GM12878 (cell line): ENCODE data around the gene PRDM15. TPM values are rescaled to one million over a fixed set of nuclear protein-coding genes. Genes with fewer than 3 reads are reported as not detected.

ENCODE experiments used
- ATAC-seq: fragments of 200-7000 bp; cut with Tn5 transposase; 3 replicates; pipeline ENCODE4 v1.9.1; 2020; ENCODE audit warnings: mild to moderate bottlenecking, moderate library complexity
- BruUV-seq: library from RNA; stranded (reverse); fragments of 400-500 nt; replicated peaks from 2 replicates; lab custom pipeline; 2021; lab: Mats Ljungman, UMichigan
- CTCF ChIA-PET: fragments of 300-600 bp; sonication (Branson Sonifier 250); formaldehyde crosslinking; extraction: SDS; loops from one replicate; lab custom pipeline; 2021; ENCODE audit warnings: inconsistent platforms; lab: Yijun Ruan, JAX
- POLR2A ChIA-PET: fragments of 350-600 bp; formaldehyde crosslinking; extraction: SDS; loops from one replicate; lab custom pipeline; 2021; ENCODE audit warnings: inconsistent platforms; lab: Charles Lee
- RAD21 ChIA-PET: fragments of 300-600 bp; sonication (Branson Sonifier 250); formaldehyde crosslinking; loops from one replicate; lab custom pipeline; 2023; ENCODE audit warnings: antibody characterized with exemption; ENCODE audit not compliant: unreplicated experiment; lab: Charles Lee
- SMC1A ChIA-PET: fragments of 300-600 bp; sonication (Branson Sonifier 250); formaldehyde crosslinking; loops from one replicate; lab custom pipeline; 2023; ENCODE audit not compliant: unreplicated experiment, uncharacterized antibody; lab: Charles Lee
- DNase-seq: peaks from one replicate; pipeline ENCODE4 v3.0.0-alpha.2; 2011; ENCODE audit warnings: low read depth, low spot score
- FAIRE-seq: peaks from 3 replicates; lab custom pipeline; 2011; peaks lifted over from hg19 to GRCh38; lab: Jason Lieb, UNC
- H2AFZ ChIP-seq: 2 replicates; pipeline ENCODE4 v1.6.0; 2011; ENCODE audit warnings: low read depth, low read length, control low read depth; ENCODE audit not compliant: control insufficient read depth
- H3K27ac ChIP-seq: 2 replicates; pipeline ENCODE4 v1.5.1; 2011; ENCODE audit warnings: control low read depth; ENCODE audit not compliant: control insufficient read depth, insufficient read depth
- H3K27me3 ChIP-seq, 2 experiments: replicated peaks in 1 of 2; 2 replicates each; pipeline versions ENCODE4 v1.6.0 to v1.6.1; 2011; ENCODE audit warnings: low read length in 1 of 2; ENCODE audit not compliant: control insufficient read depth in 2 of 2, insufficient read depth in 2 of 2
- H3K36me3 ChIP-seq, 2 experiments: 2 replicates each; pipeline ENCODE4 v1.5.1; 2011; ENCODE audit warnings: low read length in 1 of 2; ENCODE audit not compliant: control insufficient read depth in 2 of 2, insufficient read depth in 2 of 2
- H3K4me1 ChIP-seq: 2 replicates; pipeline ENCODE4 v1.6.1; 2011; ENCODE audit warnings: mild to moderate bottlenecking, low read length, moderate library complexity, mixed read lengths; ENCODE audit not compliant: control insufficient read depth, insufficient read depth
- H3K4me2 ChIP-seq: 2 replicates; pipeline ENCODE4 v1.6.0; 2011; ENCODE audit warnings: control low read depth; ENCODE audit not compliant: control insufficient read depth, insufficient read depth
- H3K4me3 ChIP-seq: fragments of 200-600 bp; sonication (generic); 2 replicates; pipeline ENCODE4 v1.5.1; 2016
- H3K79me2 ChIP-seq: 2 replicates; pipeline ENCODE4 v1.6.0; 2011; ENCODE audit warnings: low read length; ENCODE audit not compliant: control insufficient read depth, insufficient read depth
- H3K9ac ChIP-seq: 2 replicates; pipeline ENCODE4 v1.8.0; 2011; ENCODE audit warnings: low read length, control low read depth, mixed read lengths; ENCODE audit not compliant: control insufficient read depth, insufficient read depth
- H3K9me3 ChIP-seq: replicated peaks from 3 replicates; pipeline ENCODE4 v1.5.1; 2011; ENCODE audit warnings: mild to moderate bottlenecking, low read length; ENCODE audit not compliant: control insufficient read depth, insufficient read depth
- H4K20me1 ChIP-seq: 2 replicates; pipeline ENCODE4 v1.6.0; 2011; ENCODE audit not compliant: control insufficient read depth, insufficient read depth
- CBX5 ChIP-seq: sonication (generic); IDR thresholded peaks from 2 replicates; pipeline ENCODE4 v1.6.1; 2016; ENCODE audit warnings: low read depth, moderate library complexity, mild to moderate bottlenecking, inconsistent platforms
- EGR1 ChIP-seq, 2 experiments: IDR thresholded peaks; 1 replicate in 1 of 2; 2 replicates in 1 of 2; pipeline ENCODE4 v1.6.1; 2011 to 2012; ENCODE audit warnings: low read depth in 2 of 2, low read length in 2 of 2, borderline replicate concordance in 1 of 2, mild to moderate bottlenecking in 1 of 2, moderate library complexity in 1 of 2
- GATAD2B ChIP-seq: fragments of 450-650 bp; conservative IDR thresholded peaks from 2 replicates; pipeline ENCODE4 v1.6.1; 2017; ENCODE audit warnings: low read depth, mild to moderate bottlenecking, moderate library complexity
- NFYB ChIP-seq: IDR thresholded peaks from 2 replicates; pipeline ENCODE4 v1.6.1; 2011; ENCODE audit warnings: low read depth, mild to moderate bottlenecking, low read length, improper control_type of control experiment, moderate library complexity; ENCODE audit not compliant: insufficient read depth
- PAX8 ChIP-seq: fragments of 450-650 bp; IDR thresholded peaks from 2 replicates; pipeline ENCODE4 v1.6.1; 2017; ENCODE audit warnings: mild to moderate bottlenecking, moderate library complexity
- RFX5 ChIP-seq: IDR thresholded peaks from 2 replicates; pipeline ENCODE4 v1.6.1; 2011; ENCODE audit warnings: low read depth, low read length, improper control_type of control experiment
- SMAD1 ChIP-seq: fragments of 450-650 bp; IDR thresholded peaks from 2 replicates; pipeline ENCODE4 v1.6.1; 2018; ENCODE audit warnings: mild to moderate bottlenecking, low read depth; ENCODE audit not compliant: partially characterized antibody
- SMARCA5 ChIP-seq: fragments of 450-650 bp; IDR thresholded peaks from 2 replicates; pipeline ENCODE4 v1.6.1; 2017; ENCODE audit warnings: mild to moderate bottlenecking
- SP1 ChIP-seq: IDR thresholded peaks from one replicate; pipeline ENCODE4 v1.6.1; 2011; ENCODE audit warnings: low read depth, low read length
- STAT3 ChIP-seq: IDR thresholded peaks from 2 replicates; pipeline ENCODE4 v1.6.1; 2011; ENCODE audit warnings: low read depth, low read length, improper control_type of control experiment
- SUPT20H ChIP-seq: IDR thresholded peaks from 2 replicates; pipeline ENCODE4 v1.6.1; 2011; ENCODE audit warnings: low read depth, mild to moderate bottlenecking, low read length, moderate library complexity, borderline replicate concordance; ENCODE audit not compliant: control insufficient read depth
- WGBS: methylation state at CpG from one replicate; pipeline ENCODE4 v1.1.6; 2016; ENCODE audit warnings: low lambda C conversion rate; ENCODE audit not compliant: insufficient replicate concordance, insufficient coverage; ENCODE audit errors: missing lambda C conversion rate; 5-methylcytosine and 5-hydroxymethylcytosine counted together
- in situ Hi-C: fragments of 300-500 bp; cut with MboI; formaldehyde crosslinking; loops from 9 replicates; pipeline ENCODE4 v1.14.3; 2018; ENCODE audit warnings: mixed read lengths
- intact Hi-C: fragments of 100-400 bp; cut with micrococcal nuclease; formaldehyde crosslinking; loops from one replicate; pipeline ENCODE4 v1.14.2; 2022; ENCODE audit not compliant: unreplicated experiment
- polyA plus RNA-seq, 11 experiments: library from polyadenylated mRNA; depleted of rRNA in 4 of 11; unstranded in 6 of 11; stranded (reverse) in 5 of 11; fragments of >200 nt; fragmentation: Nextera tagmentation in 4 of 11; fragmentation: Illumina TruSeq in 1 of 11; extraction: Ambion mirVana in 4 of 11; extraction: Trizol in 1 of 11; gene quantifications; 1 replicate in 1 of 11; 2 replicates in 10 of 11; pipeline versions ENCODE4 v1.2.1 to v1.2.3, GENCODE V29; 2011 to 2016; ENCODE audit warnings: inconsistent platforms in 2 of 11, missing spikeins in 2 of 11, low read depth in 1 of 11
- total RNA-seq, 4 experiments: library from RNA; depleted of rRNA in 3 of 4; stranded (reverse); fragments of >200 nt in 3 of 4; fragmentation: Illumina TruSeq in 1 of 4; extraction: Trizol in 1 of 4; gene quantifications; 2 replicates each; pipeline versions ENCODE4 v1.2.1 to v1.2.3, GENCODE V29; 2013 to 2021
- TF ChIP-seq, protein P1 (sequence below): IDR thresholded peaks from 2 replicates; pipeline ENCODE4 v1.6.1; 2011; ENCODE audit warnings: borderline replicate concordance, low read depth, mild to moderate bottlenecking, moderate library complexity, low read length; ENCODE audit not compliant: insufficient read depth, poor library complexity, severe bottlenecking
- TF ChIP-seq, protein P2 (sequence below): fragments of 450-650 bp; IDR thresholded peaks from 2 replicates; pipeline ENCODE4 v1.6.1; 2017; ENCODE audit warnings: low read depth, mild to moderate bottlenecking, moderate library complexity
- TF ChIP-seq, protein P3 (sequence below): fragments of 450-650 bp; IDR thresholded peaks from 2 replicates; pipeline ENCODE4 v1.6.1; 2016; ENCODE audit warnings: mild to moderate bottlenecking

The PRDM15 gene
- total and polyA plus RNA-seq, 10 of the 15 experiments (the other 5 are each of a cell fraction or from before 2014, with no cell fraction given), result 2.2 to 16.0 (median 8.6) TPM

DNA sequence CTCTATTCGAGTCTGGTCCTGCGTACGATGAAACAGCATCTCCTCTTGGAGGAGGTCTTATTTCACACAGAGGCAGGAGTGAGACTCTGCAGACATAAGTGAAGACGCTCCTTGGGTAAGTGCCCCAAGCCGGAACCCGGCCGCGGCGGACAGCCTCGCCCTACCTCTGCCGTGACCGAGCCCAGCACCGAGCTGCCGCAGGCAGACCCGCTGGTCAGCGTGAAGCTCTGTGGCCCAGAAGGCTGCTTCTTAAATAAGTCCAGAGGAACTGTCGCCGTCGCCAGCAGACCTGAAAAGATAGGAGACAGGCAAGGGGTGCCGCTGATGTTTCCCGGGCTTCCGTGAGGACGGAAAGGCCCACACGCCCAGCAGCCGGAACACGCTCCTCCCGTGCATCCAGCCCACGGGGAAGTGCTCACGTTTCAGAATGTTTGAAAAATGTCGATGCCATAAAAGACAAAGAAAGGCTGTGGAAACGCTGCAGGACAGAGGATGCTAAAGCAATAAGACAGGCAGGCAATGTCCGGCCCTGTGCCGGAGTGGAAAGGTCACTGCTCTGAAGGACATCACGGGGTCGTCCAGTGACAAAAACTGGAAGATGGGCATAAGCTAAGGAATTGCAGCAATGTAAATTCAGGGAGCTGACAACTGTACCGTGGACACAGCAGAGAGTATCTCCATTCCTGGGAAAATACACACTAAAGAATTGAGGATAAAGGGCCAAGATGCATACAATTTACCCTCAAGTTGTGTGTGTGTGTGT is 28.5 kb upstream of the PRDM15 start:
- H3K36me3 ChIP-seq, result peaks cover 7 to 35% of the 10 kb centered on the region in 2 experiments
- H3K27ac ChIP-seq, result no peak overlapping the region
- TF ChIP-seq, protein P1, sequence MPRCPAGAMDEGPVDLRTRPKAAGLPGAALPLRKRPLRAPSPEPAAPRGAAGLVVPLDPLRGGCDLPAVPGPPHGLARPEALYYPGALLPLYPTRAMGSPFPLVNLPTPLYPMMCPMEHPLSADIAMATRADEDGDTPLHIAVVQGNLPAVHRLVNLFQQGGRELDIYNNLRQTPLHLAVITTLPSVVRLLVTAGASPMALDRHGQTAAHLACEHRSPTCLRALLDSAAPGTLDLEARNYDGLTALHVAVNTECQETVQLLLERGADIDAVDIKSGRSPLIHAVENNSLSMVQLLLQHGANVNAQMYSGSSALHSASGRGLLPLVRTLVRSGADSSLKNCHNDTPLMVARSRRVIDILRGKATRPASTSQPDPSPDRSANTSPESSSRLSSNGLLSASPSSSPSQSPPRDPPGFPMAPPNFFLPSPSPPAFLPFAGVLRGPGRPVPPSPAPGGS, result no peak
- TF ChIP-seq NFYB, result no peak
- TF ChIP-seq STAT3, result no peak
- no peak for TF ChIP-seq SMARCA5
- no peak for TF ChIP-seq SMAD1
- TF ChIP-seq SUPT20H, result no peak
- no peak for TF ChIP-seq PAX8
- no peak for TF ChIP-seq GATAD2B
- no peak for TF ChIP-seq SP1
- no peak for TF ChIP-seq EGR1 (IDR thresholded peaks at IDR 0.05; ENCODE audit: borderline replicate concordance in 1 of 2, low read depth in 2 of 2, low read length in 2 of 2)
- TF ChIP-seq RFX5, result no peak
- TF ChIP-seq, protein P2, sequence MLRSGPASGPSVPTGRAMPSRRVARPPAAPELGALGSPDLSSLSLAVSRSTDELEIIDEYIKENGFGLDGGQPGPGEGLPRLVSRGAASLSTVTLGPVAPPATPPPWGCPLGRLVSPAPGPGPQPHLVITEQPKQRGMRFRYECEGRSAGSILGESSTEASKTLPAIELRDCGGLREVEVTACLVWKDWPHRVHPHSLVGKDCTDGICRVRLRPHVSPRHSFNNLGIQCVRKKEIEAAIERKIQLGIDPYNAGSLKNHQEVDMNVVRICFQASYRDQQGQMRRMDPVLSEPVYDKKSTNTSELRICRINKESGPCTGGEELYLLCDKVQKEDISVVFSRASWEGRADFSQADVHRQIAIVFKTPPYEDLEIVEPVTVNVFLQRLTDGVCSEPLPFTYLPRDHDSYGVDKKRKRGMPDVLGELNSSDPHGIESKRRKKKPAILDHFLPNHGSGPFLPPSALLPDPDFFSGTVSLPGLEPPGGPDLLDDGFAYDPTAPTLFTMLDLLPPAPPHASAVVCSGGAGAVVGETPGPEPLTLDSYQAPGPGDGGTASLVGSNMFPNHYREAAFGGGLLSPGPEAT, result no peak
- TF ChIP-seq, protein P3, sequence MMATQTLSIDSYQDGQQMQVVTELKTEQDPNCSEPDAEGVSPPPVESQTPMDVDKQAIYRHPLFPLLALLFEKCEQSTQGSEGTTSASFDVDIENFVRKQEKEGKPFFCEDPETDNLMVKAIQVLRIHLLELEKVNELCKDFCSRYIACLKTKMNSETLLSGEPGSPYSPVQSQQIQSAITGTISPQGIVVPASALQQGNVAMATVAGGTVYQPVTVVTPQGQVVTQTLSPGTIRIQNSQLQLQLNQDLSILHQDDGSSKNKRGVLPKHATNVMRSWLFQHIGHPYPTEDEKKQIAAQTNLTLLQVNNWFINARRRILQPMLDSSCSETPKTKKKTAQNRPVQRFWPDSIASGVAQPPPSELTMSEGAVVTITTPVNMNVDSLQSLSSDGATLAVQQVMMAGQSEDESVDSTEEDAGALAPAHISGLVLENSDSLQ, result no peak
- no peak for TF ChIP-seq CBX5
- ATAC-seq (no peak), DNase-seq (no peak), FAIRE-seq (no peak)
- no TSS peak for BruUV-seq
- POLR2A ChIA-PET, result no interaction called here
- intact Hi-C loops, result no loop called here
- in situ Hi-C loops, result no loop called here
- H4K20me1 ChIP-seq, result no peaks in the 10 kb centered on the region
- 94% methylated on average over 36 of the region's 36 CpGs for WGBS
- no peak overlapping the region for H3K9ac ChIP-seq
- no peak overlapping the region for H3K4me3 ChIP-seq
- H3K79me2 ChIP-seq, result no peaks in the 10 kb centered on the region
- no peak overlapping the region for H2AFZ ChIP-seq
- H3K27me3 ChIP-seq, result no peaks in the 10 kb centered on the region
- RAD21 ChIA-PET, result no interaction called here
- H3K4me2 ChIP-seq, result no peak overlapping the region
- no peaks in the 10 kb centered on the region for H3K4me1 ChIP-seq
- H3K9me3 ChIP-seq, result no peaks in the 10 kb centered on the region
- SMC1A ChIA-PET, result no interaction called here
- CTCF ChIA-PET, result interaction anchor here (0.6 kb wide), 1 partner anchor 98 kb away, joined by 4 read pairs; no protein-coding TSS in a partner anchor
